Left lung (tissue), 14 donors: Measurements from ENCODE around the gene OGDHL. TPM values are rescaled to one million over a fixed set of nuclear protein-coding genes. Genes with fewer than 3 reads are reported as not detected.
A peak's percentile ranks its signal among the peaks of the same experiment; 100 is the strongest.

Experiments used
- ATAC-seq: fragments of 200-7000 bp; cut with Tn5 transposase; one replicate; pipeline ENCODE4 v1.9.1; 2020; ENCODE audit warnings: moderate library complexity
- DNase-seq, 4 donors: peaks; one replicate each; pipeline ENCODE4 v3.0.0-alpha.2; 2013 to 2020
- H3K27ac ChIP-seq, 2 donors: fragments of 200-600 bp; sonication (generic) in 1 of 2; one replicate each; pipeline versions ENCODE4 v1.5.0 to v1.8.0; 2020 to 2021
- H3K27me3 ChIP-seq, 2 donors: fragments of 200-600 bp; sonication (generic) in 1 of 2; one replicate each; pipeline versions ENCODE4 v1.5.0 to v1.8.0; 2020 to 2021
- H3K36me3 ChIP-seq, 2 donors: fragments of 200-600 bp; sonication (generic) in 1 of 2; one replicate each; pipeline versions ENCODE4 v1.5.0 to v1.8.0; 2020 to 2021
- H3K4me1 ChIP-seq, 2 donors: fragments of 200-600 bp; one replicate each; pipeline ENCODE4 v1.8.0; 2021
- H3K4me3 ChIP-seq, 2 donors: fragments of 200-600 bp; sonication (generic) in 1 of 2; one replicate each; pipeline versions ENCODE4 v1.5.0 to v1.8.0; 2020 to 2021; ENCODE audit warnings: mild to moderate bottlenecking in 1 of 2
- H3K9me3 ChIP-seq, 2 donors: fragments of 200-600 bp; sonication (generic) in 1 of 2; one replicate each; pipeline versions ENCODE4 v1.5.0 to v1.8.0; 2020 to 2021
- CTCF ChIP-seq, 2 donors: fragments of 200-600 bp; sonication (generic) in 1 of 2; IDR thresholded peaks; one replicate each; pipeline versions ENCODE4 v1.5.0 to v1.8.0; 2021; ENCODE audit warnings: antibody characterized with exemption in 2 of 2
- intact Hi-C, 2 donors: fragments of 100-400 bp; cut with DNase I; formaldehyde crosslinking; loops; one replicate each; pipeline versions ENCODE4 v1.11.2 to v1.14.2; 2022
- long read RNA-seq, 12 donors: library from polyadenylated mRNA in 2 of 12; unstranded in 2 of 12; transcript quantifications; one replicate each; pipeline ENCODE4 v2.0.0 and lab custom pipeline, GENCODE V29; 2019 to 2026
- polyA plus RNA-seq, 6 donors: library from polyadenylated mRNA; unstranded; fragments of 120-200 nt; gene quantifications; one replicate each; pipeline ENCODE4 v1.2.1, GENCODE V29; 2013; ENCODE audit not compliant: insufficient read length in 6 of 6
- total RNA-seq, 2 donors: library from RNA; stranded (reverse); fragmentation: NEBNext Ultra II Directional; extraction: Animal tissue kit (Norgen Biotek cat#: 25700); gene quantifications; one replicate each; pipeline ENCODE4 v1.2.1, GENCODE V29; 2021
- donor health status: DM: no; HTN: yes; CAD: no.
- donor health status: DM: no; HTN: no; CAD: no.

The OGDHL gene
- total RNA-seq, result under 1 TPM; 0.39 to 0.58 TPM
- 1 to 10 TPM in 1 of 6 donors, under 1 TPM in 5; 0.81 to 1.1 (median 0.89) TPM for polyA plus RNA-seq
- long read RNA-seq, donor 1, result 0 reads
- long read RNA-seq, donor 2, partial matches to known transcripts, result 0 of 1 reads
- long read RNA-seq, donor 2, other reads (novel, unspliced or antisense), result 0 of 1 reads
- long read RNA-seq, donor 3, result 0 reads
- long read RNA-seq, donor 4, result 0 reads
- long read RNA-seq, donor 5, result 0 reads
- long read RNA-seq, donor 6, result 0 reads
- long read RNA-seq, donor 7, result 0 reads
- long read RNA-seq, donor 8, result 0 reads
- long read RNA-seq, donor 9, result 0 reads
- long read RNA-seq, donor 10, result 0 reads
- long read RNA-seq, donor 11, partial matches to known transcripts, result 0 of 1 reads
- long read RNA-seq, donor 11, other reads (novel, unspliced or antisense), result 0 of 1 reads
- long read RNA-seq, donor 12, result 0 reads

GRCh38 chr10:49761789-49762565 is at the start of gene OGDHL:
TSS of gene OGDHL (minus strand) at chr10:49762323. CDS start at chr10:49758592, 3,731 bp downstream.
- TF ChIP-seq CTCF (IDR thresholded peaks at IDR 0.05), result no peak
- DNase-seq, result peak; percentile 49 to 81 (median 70)
- no peak within 1 kb of the TSS for H3K27ac ChIP-seq
- peaks cover 3 to 10% of the 10 kb centered on the region in 2 donors for H3K4me1 ChIP-seq
- H3K27me3 ChIP-seq, result peaks cover 0 to 88% of the 10 kb centered on the region in 2 donors
- intact Hi-C loops, result no loop called here
- H3K36me3 ChIP-seq, result no peaks in the 10 kb centered on the region
- H3K4me3 ChIP-seq, result peak within 1 kb of the TSS; percentile 33 to 45
- peaks cover 0 to 5% of the 10 kb centered on the region in 2 donors for H3K9me3 ChIP-seq
- peak; percentile 97 for ATAC-seq

GRCh38 chr10:49803988-49804387 is 41.9 kb upstream of the OGDHL start:
- Histone ChIP-seq H3K36me3 (no peaks in the 10 kb centered on the region), H3K27me3 (no peaks in the 10 kb centered on the region), H3K4me1 (no peaks in the 10 kb centered on the region), H3K27ac (no peak overlapping the region), H3K9me3 (peaks cover 0 to 15% of the 10 kb centered on the region in 2 donors), H3K4me3 (no peak overlapping the region)
- no peak for TF ChIP-seq CTCF (IDR thresholded peaks at IDR 0.05)
- ATAC-seq (no peak), DNase-seq (no peak)
- intact Hi-C loops, result no loop called here

GRCh38 chr10:49798275-49798674 is 36.2 kb upstream of the OGDHL start:
- Histone ChIP-seq H3K9me3 (no peaks in the 10 kb centered on the region), H3K36me3 (no peaks in the 10 kb centered on the region), H3K4me3 (no peak overlapping the region), H3K27ac (no peak overlapping the region), H3K4me1 (no peaks in the 10 kb centered on the region), H3K27me3 (no peaks in the 10 kb centered on the region)
- no peak for TF ChIP-seq CTCF (IDR thresholded peaks at IDR 0.05)
- ATAC-seq (no peak), DNase-seq (no peak)
- intact Hi-C loops, result no loop called here

GRCh38 chr10:49791100-49791499 is 29.0 kb upstream of the OGDHL start:
- Histone ChIP-seq H3K4me1 (no peaks in the 10 kb centered on the region), H3K27me3 (no peaks in the 10 kb centered on the region), H3K9me3 (no peaks in the 10 kb centered on the region), H3K4me3 (no peak overlapping the region), H3K27ac (no peak overlapping the region), H3K36me3 (no peaks in the 10 kb centered on the region)
- TF ChIP-seq CTCF (IDR thresholded peaks at IDR 0.05), result no peak
- intact Hi-C loops, result no loop called here
- DNase-seq (no peak), ATAC-seq (no peak)

GRCh38 chr10:49784681-49785080 is 22.6 kb upstream of the OGDHL start:
- intact Hi-C loops, result no loop called here
- DNase-seq (no peak), ATAC-seq (no peak)
- Histone ChIP-seq H3K4me3 (no peak overlapping the region), H3K36me3 (no peaks in the 10 kb centered on the region), H3K9me3 (no peaks in the 10 kb centered on the region), H3K27ac (no peak overlapping the region), H3K27me3 (no peaks in the 10 kb centered on the region), H3K4me1 (no peaks in the 10 kb centered on the region)
- no peak for TF ChIP-seq CTCF (IDR thresholded peaks at IDR 0.05)
